Occipital lobe (tissue), 2 donors: Measurements from ENCODE around the gene TMEM178B. TPM values are rescaled to one million over a fixed set of nuclear protein-coding genes. Genes with fewer than 3 reads are reported as not detected.
"Not testable (repeated sequence)": the region's sequence is repeated elsewhere in the genome, so short reads cannot be mapped to it uniquely, and the experiment has no call there.

ENCODE experiments used
- DNase-seq: peaks from one replicate; lab custom pipeline; 2025; lab: John Stamatoyannopoulos, UW
- total RNA-seq: library from RNA; depleted of rRNA; stranded (reverse); fragments of >200 nt; gene quantifications from one replicate; pipeline ENCODE4 v1.2.3, GENCODE V29; 2014

TMEM178B gene
- total RNA-seq, 1 donor from 2014 or later = 50.7 TPM

GRCh38 chr7:141302617-141303016 is 228.8 kb downstream of the TMEM178B start:
- no peak for DNase-seq

GRCh38 chr7:141304291-141304690 is 230.4 kb downstream of the TMEM178B start:
- DNase-seq = no peak

GRCh38 chr7:141306081-141306480 is 232.2 kb downstream of the TMEM178B start:
- no peak for DNase-seq

- no peak for DNase-seq
Measured at GRCh38 chr7:141312395-141312794, 238.5 kb downstream of the TMEM178B start.

- no peak for DNase-seq
Measured at GRCh38 chr7:141312828-141313521, 239.1 kb downstream of the TMEM178B start.

GRCh38 chr7:141313896-141314295 is 240.0 kb downstream of the TMEM178B start:
- no peak for DNase-seq

- DNase-seq = no peak
Measured at GRCh38 chr7:141317033-141317585, 243.2 kb downstream of the TMEM178B start.

GRCh38 chr7:141320287-141320686 is 246.4 kb downstream of the TMEM178B start:
- no peak for DNase-seq

GRCh38 chr7:141322383-141322782 is 248.5 kb downstream of the TMEM178B start:
- DNase-seq = no peak

- DNase-seq = no peak
Measured at GRCh38 chr7:141323826-141324225, 250.0 kb downstream of the TMEM178B start.

- DNase-seq = no peak
Measured at GRCh38 chr7:141324870-141325269, 251.0 kb downstream of the TMEM178B start.

GRCh38 chr7:141325275-141325674 is 251.4 kb downstream of the TMEM178B start:
- no peak for DNase-seq

- DNase-seq = no peak
Measured at GRCh38 chr7:141328290-141328689, 254.4 kb downstream of the TMEM178B start.

GRCh38 chr7:141330285-141330684 is 256.4 kb downstream of the TMEM178B start:
- not testable (repeated sequence) for DNase-seq

GRCh38 chr7:141333459-141333858 is 259.6 kb downstream of the TMEM178B start:
- no peak for DNase-seq

- DNase-seq = no peak
Measured at GRCh38 chr7:141335164-141335563, 261.3 kb downstream of the TMEM178B start.

- no peak for DNase-seq
Measured at GRCh38 chr7:141339603-141340002, 265.7 kb downstream of the TMEM178B start.

GRCh38 chr7:141340991-141341390 is 267.1 kb downstream of the TMEM178B start:
- DNase-seq = no peak

GRCh38 chr7:141342621-141343408 is 269.0 kb downstream of the TMEM178B start:
- DNase-seq = no peak

GRCh38 chr7:141344153-141344935 is 270.5 kb downstream of the TMEM178B start:
- no peak for DNase-seq

- DNase-seq = no peak
Measured at GRCh38 chr7:141348728-141349127, 274.9 kb downstream of the TMEM178B start.

GRCh38 chr7:141349338-141349737 is 275.5 kb downstream of the TMEM178B start:
- DNase-seq = no peak
